GM19043 (cell line): ENCODE measurements around the gene OR52K2.
A peak's percentile ranks its signal among the peaks of the same experiment; 100 is the strongest.
"Not testable (repeated sequence)": the region's sequence is repeated elsewhere in the genome, so short reads cannot be mapped to it uniquely, and the experiment has no call there.

ENCODE experiments used
- ATAC-seq: cut with Tn5 transposase; IDR thresholded peaks from one replicate; pipeline ENCODE4 v1.9.1; 2021; ENCODE audit warnings: low read depth; ENCODE audit not compliant: unreplicated experiment

OR52K2 gene

DNA sequence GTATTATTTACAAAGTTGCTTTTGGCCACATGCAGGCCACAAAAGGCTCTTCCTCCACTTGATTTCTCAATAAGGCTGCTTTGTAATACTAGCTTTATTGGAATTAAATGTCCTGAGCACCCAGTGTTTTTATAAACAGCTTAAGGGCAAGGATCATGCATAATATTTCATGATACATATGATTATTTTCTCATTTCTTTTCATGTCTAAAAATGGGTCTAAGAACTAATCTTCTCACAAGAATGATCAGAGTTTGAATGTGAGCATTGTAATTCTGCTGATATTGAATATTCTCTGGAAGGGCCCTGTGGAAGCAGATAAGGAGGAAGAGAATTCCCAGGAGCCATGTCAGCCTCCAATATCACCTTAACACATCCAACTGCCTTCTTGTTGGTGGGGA, at the start of gene OR52K2:
Gene OR52K2 (plus strand): TSS at position 301 of the 400 bp plus-strand sequence. CDS start 45 bp downstream, at position 346.
- ATAC-seq = no peak

DNA sequence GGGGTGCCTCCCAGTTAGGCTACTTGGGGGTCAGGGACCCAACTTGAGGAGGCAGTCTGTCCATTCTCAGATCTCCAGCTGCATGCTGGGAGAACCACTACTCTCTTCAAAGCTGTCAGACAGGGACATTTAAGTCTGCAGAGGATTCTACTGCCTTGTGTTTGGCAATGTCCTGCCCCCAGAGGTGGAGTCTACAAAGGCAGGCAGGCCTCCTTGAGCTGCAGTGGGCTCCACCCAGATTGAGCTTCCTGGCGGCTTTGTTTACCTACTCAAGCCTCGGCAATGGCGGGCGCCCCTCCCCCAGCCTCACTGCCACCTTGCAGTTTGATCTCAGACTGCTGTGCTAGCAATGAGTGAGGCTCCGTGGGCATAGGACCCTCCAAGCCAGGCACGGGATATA, 42.9 kb upstream of the OR52K2 start:
- ATAC-seq = not testable (repeated sequence)

DNA sequence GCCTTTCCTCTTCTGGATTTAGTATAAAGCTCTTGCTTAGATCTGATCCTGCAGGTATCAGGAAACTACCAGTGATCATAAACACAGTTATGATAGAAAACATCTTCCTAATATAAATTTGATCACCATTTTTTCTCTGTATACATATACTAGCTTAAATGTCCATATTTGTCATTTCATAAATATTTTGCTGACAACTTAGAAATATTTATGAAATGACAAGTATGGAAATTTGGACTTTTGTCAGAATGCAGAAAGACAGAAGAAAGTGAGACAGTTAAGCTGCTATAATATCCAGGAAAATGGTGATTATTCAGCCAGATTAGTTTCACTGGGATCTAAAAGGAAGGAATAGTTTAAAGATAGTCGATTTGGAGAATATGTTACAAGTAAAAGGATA, 32.8 kb upstream of the OR52K2 start:
- no peak for ATAC-seq

GRCh38 chr11:4416816-4417215, 32.3 kb upstream of the OR52K2 start:
- no peak for ATAC-seq

- ATAC-seq = no peak
Observed at GRCh38 chr11:4418403-4418802, 30.7 kb upstream of the OR52K2 start.

DNA sequence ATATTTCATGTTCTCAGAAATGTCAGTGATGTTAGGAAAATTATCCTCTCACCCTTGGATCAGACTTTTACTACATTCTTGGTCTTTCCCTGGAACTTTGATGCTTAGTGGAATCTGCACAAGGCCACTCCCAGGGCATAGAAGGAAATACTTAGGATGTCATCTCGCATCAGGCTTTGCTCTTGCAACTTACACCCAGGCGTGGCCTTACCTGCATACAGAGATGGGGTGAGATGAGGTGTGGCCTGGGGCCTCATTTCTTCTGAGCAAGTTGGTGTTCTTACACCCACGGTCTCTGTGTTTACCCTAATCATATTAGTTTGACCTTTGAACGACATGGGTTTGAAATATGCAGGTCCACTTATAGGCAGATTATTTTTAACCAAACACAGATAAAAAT, 19.0 kb upstream of the OR52K2 start:
- no peak for ATAC-seq

DNA sequence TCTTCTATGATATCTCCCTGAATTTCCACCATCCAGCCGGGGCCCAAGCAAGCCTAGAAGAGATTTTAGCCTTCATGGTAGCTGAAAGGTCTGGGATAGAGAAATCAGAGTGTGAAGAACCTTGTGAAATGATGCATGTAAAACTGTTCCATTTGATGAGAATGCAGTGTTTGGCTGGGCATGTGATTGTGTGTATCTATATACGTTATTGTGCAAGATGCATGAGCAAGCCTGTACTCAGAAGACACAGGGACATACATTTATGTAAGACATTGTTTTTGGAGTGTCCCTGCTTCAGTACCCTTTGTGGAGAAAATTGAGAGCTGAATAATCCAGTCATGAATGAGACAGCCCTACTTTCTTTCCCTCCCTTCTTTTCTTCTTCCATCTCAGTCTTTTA, 15.2 kb upstream of the OR52K2 start:
- ATAC-seq = no peak

DNA sequence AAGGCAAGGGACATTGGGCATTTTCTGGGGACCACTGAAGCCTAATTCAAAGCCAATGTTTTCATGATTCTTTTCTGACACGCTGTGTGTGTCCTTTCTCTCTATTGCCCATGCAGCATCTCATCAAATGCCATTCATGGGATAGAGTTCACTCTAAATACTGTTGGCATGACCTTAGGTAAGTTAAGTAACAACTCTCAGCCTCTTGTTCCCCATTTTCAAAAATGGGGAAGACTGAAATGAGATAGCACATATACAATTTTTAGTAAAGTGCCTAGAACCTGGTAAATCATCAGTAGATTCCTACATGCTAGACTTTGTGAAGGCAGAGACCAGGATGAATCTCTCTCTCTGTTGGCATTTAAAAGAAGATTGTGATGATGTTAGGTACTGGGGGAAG, 12.7 kb upstream of the OR52K2 start:
- ATAC-seq = no peak

- ATAC-seq = no peak
Observed at GRCh38 chr11:4441515-4441914, 7.6 kb upstream of the OR52K2 start.

DNA sequence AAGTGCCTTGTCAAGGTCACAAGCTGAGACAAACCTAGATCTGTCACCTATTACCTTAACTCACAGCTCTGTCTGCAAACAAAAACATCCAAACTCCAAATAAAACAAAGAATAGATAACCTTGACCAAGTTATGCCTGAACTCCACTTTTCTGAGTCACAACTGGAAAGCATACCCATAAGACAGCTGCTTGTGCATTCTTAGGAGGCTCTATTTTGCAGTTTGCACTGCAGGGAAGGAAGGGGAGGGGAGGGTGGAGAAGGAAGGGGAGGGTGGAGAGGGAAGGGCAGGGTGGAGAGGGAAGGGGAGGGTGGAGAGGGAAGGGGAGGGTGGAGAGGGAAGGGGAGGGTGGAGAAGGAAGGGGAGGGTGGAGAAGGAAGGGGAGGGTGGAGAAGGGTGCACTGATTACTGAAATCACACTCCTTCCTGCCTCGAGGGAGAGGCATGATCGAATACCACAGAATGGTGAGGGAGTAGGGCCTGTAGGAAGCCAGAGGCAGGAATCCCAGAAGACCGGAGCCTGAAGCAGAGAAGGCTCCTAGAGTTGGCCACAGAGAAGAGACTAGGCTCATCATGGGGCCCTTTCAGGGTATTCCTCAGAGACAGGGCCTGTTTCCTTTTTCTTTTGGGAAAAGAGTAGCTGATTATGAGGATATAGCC, 5.7 kb upstream of the OR52K2 start:
- ATAC-seq = no peak

DNA sequence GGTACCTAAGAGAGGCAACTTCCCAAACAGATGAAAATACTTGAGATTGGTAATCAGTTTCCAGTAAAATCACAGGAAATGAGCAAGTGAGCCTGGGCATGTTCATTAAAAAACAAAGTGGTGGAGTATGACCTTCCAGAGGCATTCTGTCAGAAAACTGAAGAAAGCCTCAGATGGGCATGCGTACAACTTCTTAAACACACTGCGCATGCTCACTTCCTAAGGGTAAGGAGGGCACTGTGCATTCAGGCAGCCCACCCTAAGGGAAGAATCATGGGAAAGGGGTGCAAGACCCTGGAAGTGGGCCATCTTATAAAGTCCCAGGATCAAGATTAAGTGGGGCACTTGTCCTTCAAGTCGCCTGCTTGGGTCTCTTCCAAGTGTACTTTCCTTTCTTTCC, 4.0 kb downstream of the OR52K2 start:
- no peak for ATAC-seq

DNA sequence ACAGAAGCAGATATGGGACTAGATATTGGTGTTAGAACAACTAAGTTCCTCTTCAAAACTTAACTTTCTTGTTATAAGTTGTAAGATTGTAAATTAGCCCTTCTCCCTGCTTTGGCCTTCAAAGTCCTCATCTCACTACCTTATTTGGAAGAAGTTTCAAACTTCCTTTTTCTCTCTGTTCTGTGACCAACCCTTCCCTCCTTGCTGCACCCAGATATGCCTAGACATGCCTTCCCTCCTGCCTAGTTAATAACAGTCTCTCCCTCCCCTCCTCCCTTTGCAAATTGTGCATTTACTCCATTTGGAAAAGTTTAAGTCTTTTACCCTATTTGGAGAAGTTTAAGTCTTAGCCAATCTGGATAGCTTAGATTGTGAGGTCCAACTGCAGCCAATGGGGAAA, 4.9 kb downstream of the OR52K2 start:
- ATAC-seq = no peak

DNA sequence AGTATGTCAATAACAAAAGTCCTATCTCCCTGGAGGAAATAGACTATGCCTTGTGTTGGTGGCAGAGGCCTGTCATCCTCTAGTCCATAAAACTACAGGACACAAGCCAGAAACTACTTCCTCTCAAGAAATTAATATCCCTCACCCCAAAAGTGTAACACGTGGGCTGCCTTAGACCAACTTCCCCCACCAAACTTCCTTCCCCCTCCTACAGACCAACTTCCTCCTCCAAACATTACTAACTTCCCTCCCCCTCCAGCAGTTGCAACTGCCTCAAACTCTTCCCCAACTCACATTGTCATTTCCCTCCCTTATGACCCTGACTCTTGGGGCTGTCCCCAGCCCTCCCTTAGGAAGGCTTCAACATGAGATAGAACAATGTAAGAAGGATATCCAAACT, 6.3 kb downstream of the OR52K2 start:
- no peak for ATAC-seq

GRCh38 chr11:4459500-4459899, 10.4 kb downstream of the OR52K2 start:
- peak; percentile 91 for ATAC-seq

GRCh38 chr11:4460151-4460550, 11.1 kb downstream of the OR52K2 start:
- ATAC-seq = no peak

GRCh38 chr11:4464216-4465159, 15.4 kb downstream of the OR52K2 start:
- ATAC-seq = no peak

DNA sequence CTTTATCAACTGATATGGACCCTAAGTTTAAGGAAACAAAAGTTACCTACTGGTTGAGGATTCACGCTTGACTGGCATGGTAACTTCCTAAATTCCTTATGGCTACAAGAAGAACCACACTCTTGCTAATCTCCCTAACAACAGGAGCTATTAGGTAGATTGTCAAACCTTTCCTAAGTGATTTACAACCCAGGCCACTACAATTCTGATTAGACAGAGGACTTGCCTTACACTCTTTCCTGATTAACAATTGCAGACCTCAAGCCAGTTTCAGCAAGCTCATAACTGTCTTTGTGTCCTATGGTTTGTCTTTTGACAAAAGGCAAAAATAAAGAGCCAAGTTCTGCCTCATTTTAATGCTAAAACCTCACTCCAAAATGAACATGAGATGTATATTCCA, 16.3 kb downstream of the OR52K2 start:
- no peak for ATAC-seq

DNA sequence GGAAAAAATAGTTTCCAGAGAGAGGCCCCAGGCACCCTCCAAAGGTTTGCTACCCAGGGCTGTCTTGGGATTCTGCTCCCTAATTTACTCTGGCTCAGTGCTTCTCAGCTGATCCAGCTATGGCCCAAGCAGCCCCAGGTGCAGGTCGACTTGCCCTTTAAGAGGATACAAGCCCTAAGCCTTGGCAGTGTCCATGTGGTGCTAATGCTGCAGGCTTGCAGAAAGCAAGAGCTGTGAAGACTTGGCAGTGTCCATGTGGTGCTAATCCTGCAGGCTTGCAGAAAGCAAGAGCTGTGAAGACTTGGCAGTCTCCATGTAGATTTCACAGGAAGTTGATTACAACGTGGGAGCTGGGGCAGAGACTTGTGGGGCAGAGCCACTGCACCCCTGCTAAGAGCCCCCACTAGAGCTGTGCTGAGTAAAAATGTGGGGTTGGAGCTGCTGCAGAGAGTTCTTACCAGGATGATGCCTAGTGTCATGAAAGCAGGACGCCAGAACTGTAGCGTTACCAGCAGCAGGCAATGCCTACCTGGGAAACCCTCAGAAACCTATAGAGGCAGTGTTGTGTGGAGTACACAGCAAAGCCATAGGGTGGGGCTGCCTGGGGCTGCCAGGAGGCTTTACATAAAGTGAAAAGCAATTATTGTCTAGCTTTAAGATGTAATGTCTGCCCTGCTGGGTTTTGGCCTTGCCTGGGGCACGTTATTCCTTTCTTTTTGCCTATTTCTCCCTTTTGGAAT, 17.2 kb downstream of the OR52K2 start:
- no peak for ATAC-seq

GRCh38 chr11:4466871-4467442, 17.9 kb downstream of the OR52K2 start:
- peak; percentile 65 for ATAC-seq

- no peak for ATAC-seq
Observed at GRCh38 chr11:4467811-4468606, 18.9 kb downstream of the OR52K2 start.
